Renal cortical epithelial cell (primary cell): ENCODE results near the gene RSAD1. TPM values are rescaled to one million over a fixed set of nuclear protein-coding genes. Genes with fewer than 3 reads are reported as not detected.
A peak's percentile ranks its signal among the peaks of the same experiment; 100 is the strongest.

Experiments used
- DNase-seq: peaks from one replicate; pipeline ENCODE4 v3.0.0-alpha.2; 2011; ENCODE audit warnings: low read depth
- total RNA-seq: library from RNA; depleted of rRNA; stranded (reverse); fragments of >200 nt; gene quantifications from 2 replicates; pipeline ENCODE4 v1.2.3, GENCODE V29; 2014

The RSAD1 gene
- 9.2 and 14.6 TPM in 2 replicates for total RNA-seq

- DNase-seq = peak; percentile 61
These were observed at the start of gene RSAD1 for GRCh38 chr17:50478391-50479381. Gene RSAD1, plus strand, starts transcription at chr17:50478860. Its CDS starts 25 bp downstream, at chr17:50478885.

GRCh38 chr17:50429793-50430192 lies 48.9 kb upstream of the RSAD1 start:
- no peak for DNase-seq

GRCh38 chr17:50430821-50431618 lies 47.6 kb upstream of the RSAD1 start:
- DNase-seq = peak; percentile 33

GRCh38 chr17:50432125-50432762 lies 46.4 kb upstream of the RSAD1 start:
- DNase-seq = peak; percentile 76

- no peak for DNase-seq
These were observed 41.3 kb upstream of the RSAD1 start for GRCh38 chr17:50437409-50437808.

GRCh38 chr17:50439008-50439407 lies 39.7 kb upstream of the RSAD1 start:
- no peak for DNase-seq

GRCh38 chr17:50440172-50440837 lies 38.4 kb upstream of the RSAD1 start:
- DNase-seq = peak; percentile 54

- no peak for DNase-seq
These were observed 37.5 kb upstream of the RSAD1 start for GRCh38 chr17:50440838-50441829.

- no peak for DNase-seq
These were observed 35.1 kb upstream of the RSAD1 start for GRCh38 chr17:50443505-50443974.

GRCh38 chr17:50444841-50445715 lies 33.6 kb upstream of the RSAD1 start:
- DNase-seq = no peak

GRCh38 chr17:50445730-50446325 lies 32.8 kb upstream of the RSAD1 start:
- no peak for DNase-seq

- DNase-seq = no peak
These were observed 30.6 kb upstream of the RSAD1 start for GRCh38 chr17:50447870-50448595.

GRCh38 chr17:50448643-50449042 lies 30.0 kb upstream of the RSAD1 start:
- no peak for DNase-seq

GRCh38 chr17:50451943-50452629 lies 26.6 kb upstream of the RSAD1 start:
- no peak for DNase-seq

GRCh38 chr17:50452630-50453300 lies 25.9 kb upstream of the RSAD1 start:
- DNase-seq = peak; percentile 63

GRCh38 chr17:50453901-50454300 lies 24.8 kb upstream of the RSAD1 start:
- DNase-seq = no peak

GRCh38 chr17:50457621-50458020 lies 21.0 kb upstream of the RSAD1 start:
- DNase-seq = no peak
